GM23248 (cell line): Measurements from ENCODE around the gene PDE1A.

ENCODE experiments used
- EZH2 ChIP-seq: fragments of 200-600 bp; sonication (generic); IDR thresholded peaks from 2 replicates; pipeline ENCODE4 v1.6.1; 2018; ENCODE audit warnings: antibody characterized with exemption, mild to moderate bottlenecking; ENCODE audit not compliant: insufficient read depth, poor library complexity, severe bottlenecking
- EZH2phosphoT487 ChIP-seq: fragments of 200-600 bp; sonication (generic); IDR thresholded peaks from 2 replicates; pipeline ENCODE4 v1.6.1; 2018; ENCODE audit warnings: antibody characterized with exemption, moderate library complexity, mild to moderate bottlenecking, low read depth; ENCODE audit not compliant: insufficient read depth

DNA sequence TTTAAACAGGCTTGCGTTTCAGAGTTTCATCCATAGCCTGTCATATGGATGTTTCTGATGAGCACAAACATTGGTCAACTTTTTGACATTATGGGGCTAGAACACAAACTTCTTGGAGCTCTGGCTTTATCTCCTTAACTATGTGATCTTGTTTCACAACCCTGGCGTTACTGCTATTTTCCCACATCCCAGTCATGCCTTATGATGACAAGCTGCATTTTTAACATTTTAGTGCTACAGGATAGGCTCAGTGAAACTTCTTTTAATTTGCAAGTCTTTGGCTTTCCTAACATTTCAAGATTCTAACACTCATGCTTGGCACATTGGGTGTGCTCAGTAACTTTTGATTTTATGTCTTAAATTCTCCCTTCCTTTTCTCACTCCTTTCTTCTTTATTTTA, 21.0 kb upstream of the PDE1A start:
- TF ChIP-seq EZH2phosphoT487: no peak
- TF ChIP-seq EZH2: no peak
